Kidney capillary endothelial cell (primary cell): Measurements from ENCODE around the gene ADCY4.
"Not testable (repeated sequence)": the region's sequence is repeated elsewhere in the genome, so short reads cannot be mapped to it uniquely, and the experiment has no call there.

Experiments used
- DNase-seq: peaks from one replicate; pipeline ENCODE4 v3.0.0-alpha.2; 2018; ENCODE audit warnings: low spot score

The ADCY4 gene

GRCh38 chr14:24366721-24367513 lies 32.0 kb upstream of the ADCY4 start:
- DNase-seq: peak; percentile 66

GRCh38 chr14:24366413-24366720 lies 31.5 kb upstream of the ADCY4 start:
- DNase-seq: no peak

- peak; percentile 93 for DNase-seq
These were observed 30.9 kb upstream of the ADCY4 start for GRCh38 chr14:24365600-24366412.

GRCh38 chr14:24364841-24365240 lies 30.0 kb upstream of the ADCY4 start:
- no peak for DNase-seq

GRCh38 chr14:24363401-24363800 lies 28.5 kb upstream of the ADCY4 start:
- no peak for DNase-seq

- no peak for DNase-seq
These were observed 27.5 kb upstream of the ADCY4 start for GRCh38 chr14:24362241-24362960.

GRCh38 chr14:24361326-24361725 lies 26.5 kb upstream of the ADCY4 start:
- no peak for DNase-seq

GRCh38 chr14:24360281-24360680 lies 25.4 kb upstream of the ADCY4 start:
- DNase-seq: no peak

GRCh38 chr14:24356208-24356607 lies 21.3 kb upstream of the ADCY4 start:
- no peak for DNase-seq

GRCh38 chr14:24355009-24355408 lies 20.1 kb upstream of the ADCY4 start:
- DNase-seq: no peak

- not testable (repeated sequence) for DNase-seq
These were observed 19.6 kb upstream of the ADCY4 start for GRCh38 chr14:24354482-24354825.

- no peak for DNase-seq
These were observed 18.9 kb upstream of the ADCY4 start for GRCh38 chr14:24353559-24354481.

GRCh38 chr14:24351517-24351916 lies 16.6 kb upstream of the ADCY4 start:
- no peak for DNase-seq

GRCh38 chr14:24349742-24350141 lies 14.9 kb upstream of the ADCY4 start:
- no peak for DNase-seq

GRCh38 chr14:24348186-24348585 lies 13.3 kb upstream of the ADCY4 start:
- DNase-seq: no peak

GRCh38 chr14:24347134-24347533 lies 12.3 kb upstream of the ADCY4 start:
- DNase-seq: no peak

GRCh38 chr14:24343795-24344660 lies 9.2 kb upstream of the ADCY4 start:
- no peak for DNase-seq

GRCh38 chr14:24342889-24343288 lies 8.0 kb upstream of the ADCY4 start:
- DNase-seq: no peak

GRCh38 chr14:24340606-24341005 lies 5.7 kb upstream of the ADCY4 start:
- no peak for DNase-seq

- peak; percentile 28 for DNase-seq
These were observed 4.6 kb upstream of the ADCY4 start, which contains the start of gene RIPK3 for GRCh38 chr14:24339284-24340151. TSS of gene RIPK3 (minus strand) at chr14:24339991. CDS start at chr14:24339826, 165 bp downstream.
